IMR-90 (cell line): ENCODE results near the gene CACNA1F. TPM values are rescaled to one million over a fixed set of nuclear protein-coding genes. Genes with fewer than 3 reads are reported as not detected.

Experiments used
- ATAC-seq: fragments of 200-7000 bp; cut with Tn5 transposase; 2 replicates; pipeline ENCODE4 v1.9.1; 2020; ENCODE audit warnings: low read depth, mild to moderate bottlenecking, moderate library complexity
- BruUV-seq: library from RNA; stranded (reverse); fragments of 400-500 nt; replicated peaks from 2 replicates; lab custom pipeline; 2021; lab: Mats Ljungman, UMichigan
- CTCF ChIA-PET: fragments of 300-600 bp; formaldehyde crosslinking; extraction: SDS; loops from one replicate; lab custom pipeline; 2021; ENCODE audit warnings: antibody characterized with exemption; lab: Yijun Ruan, JAX
- POLR2A ChIA-PET: fragments of 300-600 bp; sonication (Branson Sonifier 250); formaldehyde crosslinking; loops from one replicate; lab custom pipeline; 2022; ENCODE audit warnings: antibody characterized with exemption; ENCODE audit not compliant: unreplicated experiment; lab: Charles Lee
- DNase-seq: peaks from one replicate; pipeline ENCODE4 v3.0.0; 2013
- H2AFZ ChIP-seq: replicated peaks from 2 replicates; pipeline ENCODE3; 2013; ENCODE audit warnings: low read length, mild to moderate bottlenecking; ENCODE audit not compliant: poor library complexity
- H2AK5ac ChIP-seq: 2 replicates; pipeline ENCODE4 v1.6.1; 2013; ENCODE audit warnings: low read depth, low read length, inconsistent platforms
- H2AK9ac ChIP-seq: replicated peaks from 2 replicates; pipeline ENCODE3; 2013; ENCODE audit warnings: mild to moderate bottlenecking, low read depth, low read length, moderate library complexity; ENCODE audit not compliant: poor library complexity
- H2BK120ac ChIP-seq: 2 replicates; pipeline ENCODE4 v1.6.1; 2013; ENCODE audit warnings: low read depth, low read length, inconsistent platforms
- H2BK15ac ChIP-seq: 3 replicates; pipeline ENCODE4 v1.6.1; 2013; ENCODE audit warnings: low read depth, low read length, inconsistent platforms
- H2BK20ac ChIP-seq: 2 replicates; pipeline ENCODE4 v1.6.1; 2013; ENCODE audit warnings: low read depth, mild to moderate bottlenecking, inconsistent platforms, low read length, moderate library complexity
- H2BK5ac ChIP-seq: 2 replicates; pipeline ENCODE4 v1.6.1; 2013; ENCODE audit warnings: mild to moderate bottlenecking, low read depth, low read length, inconsistent platforms; ENCODE audit not compliant: poor library complexity, severe bottlenecking
- H3K14ac ChIP-seq: replicated peaks from 2 replicates; pipeline ENCODE4 v1.6.1; 2013; ENCODE audit warnings: low read depth, low read length, inconsistent platforms
- H3K18ac ChIP-seq: 2 replicates; pipeline ENCODE4 v1.6.1; 2013; ENCODE audit warnings: low read depth, low read length, control low read depth
- H3K23ac ChIP-seq: 2 replicates; pipeline ENCODE4 v1.6.1; 2013; ENCODE audit warnings: low read depth, low read length, inconsistent platforms
- H3K27ac ChIP-seq: 2 replicates; pipeline ENCODE4 v1.5.1; 2013; ENCODE audit warnings: mild to moderate bottlenecking, control low read depth, low read length; ENCODE audit not compliant: insufficient read depth
- H3K27me3 ChIP-seq: 2 replicates; pipeline ENCODE4 v1.6.1; 2013; ENCODE audit warnings: low read length; ENCODE audit not compliant: control insufficient read depth, insufficient read depth
- H3K36me3 ChIP-seq: 2 replicates; pipeline ENCODE4 v1.6.1; 2013; ENCODE audit warnings: low read length, mixed read lengths; ENCODE audit not compliant: control insufficient read depth, insufficient read depth
- H3K4ac ChIP-seq: 2 replicates; pipeline ENCODE4 v1.6.1; 2013; ENCODE audit warnings: low read depth, low read length, inconsistent platforms
- H3K4me1 ChIP-seq: 2 replicates; pipeline ENCODE4 v1.6.1; 2013; ENCODE audit warnings: low read length, mixed read lengths; ENCODE audit not compliant: control insufficient read depth, insufficient read depth
- H3K4me2 ChIP-seq: 2 replicates; pipeline ENCODE4 v1.6.1; 2013; ENCODE audit warnings: low read depth, mild to moderate bottlenecking, control low read depth, low read length, moderate library complexity
- H3K4me3 ChIP-seq: 2 replicates; pipeline ENCODE4 v1.5.1; 2013; ENCODE audit warnings: low read depth, mild to moderate bottlenecking, control low read depth, low read length, moderate library complexity; ENCODE audit not compliant: insufficient read depth
- H3K56ac ChIP-seq: 2 replicates; pipeline ENCODE4 v1.6.1; 2013; ENCODE audit warnings: low read length, inconsistent platforms; ENCODE audit not compliant: insufficient read depth; ENCODE audit errors: extremely low read depth
- H3K79me1 ChIP-seq, 2 experiments: 2 replicates each; pipeline ENCODE4 v1.6.1; 2013; ENCODE audit warnings: low read length in 2 of 2, inconsistent platforms in 1 of 2, low read depth in 1 of 2
- H3K9ac ChIP-seq: 2 replicates; pipeline ENCODE4 v1.6.1; 2013; ENCODE audit warnings: low read depth, low read length, control low read depth
- H3K9me1 ChIP-seq: 2 replicates; pipeline ENCODE4 v1.6.1; 2013; ENCODE audit warnings: low read length, inconsistent platforms; ENCODE audit not compliant: insufficient read depth
- H3K9me3 ChIP-seq: 2 replicates; pipeline ENCODE4 v1.6.1; 2013; ENCODE audit warnings: low read length; ENCODE audit not compliant: control insufficient read depth, insufficient read depth
- H4K20me1 ChIP-seq: 2 replicates; pipeline ENCODE4 v1.6.1; 2013; ENCODE audit warnings: low read length, inconsistent platforms; ENCODE audit not compliant: insufficient read depth
- H4K5ac ChIP-seq: 2 replicates; pipeline ENCODE4 v1.6.1; 2013; ENCODE audit warnings: mild to moderate bottlenecking, low read depth, low read length, control low read depth
- H4K8ac ChIP-seq, 2 experiments: 2 replicates each; pipeline ENCODE4 v1.6.1; 2013; ENCODE audit warnings: low read depth in 2 of 2, low read length in 2 of 2, control low read depth in 1 of 2, inconsistent platforms in 1 of 2
- H4K91ac ChIP-seq: 2 replicates; pipeline ENCODE4 v1.6.1; 2013; ENCODE audit warnings: low read depth, low read length, inconsistent platforms; ENCODE audit not compliant: insufficient read depth
- BHLHE40 ChIP-seq: fragments of 150-350 bp; IDR thresholded peaks from 2 replicates; pipeline ENCODE4 v1.6.1; 2016; ENCODE audit warnings: mild to moderate bottlenecking, low read depth, low read length
- CEBPB ChIP-seq: IDR thresholded peaks from 2 replicates; pipeline ENCODE4 v1.6.1; 2012; ENCODE audit warnings: low read depth, low read length, improper control_type of control experiment
- CHD1 ChIP-seq: IDR thresholded peaks from 2 replicates; pipeline ENCODE4 v1.6.1; 2012; ENCODE audit warnings: low read depth, low read length, improper control_type of control experiment
- FOS ChIP-seq: fragments of 150-350 bp; IDR thresholded peaks from 2 replicates; pipeline ENCODE4 v1.6.1; 2016; ENCODE audit warnings: low read depth, low read length
- MAFK ChIP-seq: IDR thresholded peaks from 2 replicates; pipeline ENCODE4 v1.6.1; 2012; ENCODE audit warnings: low read depth, low read length, improper control_type of control experiment
- MAZ ChIP-seq: IDR thresholded peaks from 2 replicates; pipeline ENCODE4 v1.6.1; 2012; ENCODE audit warnings: low read depth, mild to moderate bottlenecking, low read length, improper control_type of control experiment, moderate library complexity, borderline replicate concordance
- MXI1 ChIP-seq: IDR thresholded peaks from 2 replicates; pipeline ENCODE4 v1.6.1; 2012; ENCODE audit warnings: low read depth, mild to moderate bottlenecking, low read length, moderate library complexity, borderline replicate concordance
- NFE2L2 ChIP-seq: fragments of 150-350 bp; IDR thresholded peaks from 2 replicates; pipeline ENCODE4 v1.6.1; 2016; ENCODE audit warnings: low read depth, mild to moderate bottlenecking, low read length
- POLR2A ChIP-seq: IDR thresholded peaks from 2 replicates; pipeline ENCODE4 v1.6.1; 2012; ENCODE audit warnings: mild to moderate bottlenecking, low read depth, low read length
- RAD21 ChIP-seq: IDR thresholded peaks from 2 replicates; pipeline ENCODE4 v1.6.1; 2012; ENCODE audit warnings: low read length, improper control_type of control experiment
- RCOR1 ChIP-seq: IDR thresholded peaks from 2 replicates; pipeline ENCODE4 v1.6.1; 2012; ENCODE audit warnings: mild to moderate bottlenecking, low read length, improper control_type of control experiment; ENCODE audit not compliant: insufficient replicate concordance
- RFX5 ChIP-seq: IDR thresholded peaks from 2 replicates; pipeline ENCODE4 v1.8.0; 2012; ENCODE audit warnings: low read depth, mild to moderate bottlenecking, low read length, moderate library complexity
- SMC3 ChIP-seq: fragments of 150-350 bp; IDR thresholded peaks from 2 replicates; pipeline ENCODE4 v1.6.1; 2016; ENCODE audit warnings: low read depth, mild to moderate bottlenecking, antibody characterized with exemption, low read length, moderate library complexity
- USF2 ChIP-seq: fragments of 150-350 bp; IDR thresholded peaks from 2 replicates; pipeline ENCODE4 v1.6.1; 2017; ENCODE audit warnings: mild to moderate bottlenecking, antibody characterized with exemption, low read length, low read depth
- WGBS, 2 experiments: methylation state at CpG; one replicate each; pipeline versions ENCODE4 v1.1.5 to v1.1.7; 2013; ENCODE audit warnings: missing lambda C conversion rate in 2 of 2; ENCODE audit not compliant: insufficient read length in 1 of 2; ENCODE audit errors: extremely low coverage in 2 of 2; 5-methylcytosine and 5-hydroxymethylcytosine counted together
- dilution Hi-C: fragments of 300-500 bp; cut with HindIII; formaldehyde crosslinking; loops from one replicate; pipeline ENCODE4 v1.14.3; 2018; ENCODE audit warnings: low sequenced_read_pairs; ENCODE audit not compliant: unreplicated experiment
- in situ Hi-C: fragments of 300-500 bp; cut with MboI; formaldehyde crosslinking; loops from 3 replicates; pipeline ENCODE4 v1.14.3; 2019; ENCODE audit warnings: low sequenced_read_pairs, inconsistent platforms, mixed read lengths
- intact Hi-C: fragments of 100-400 bp; cut with micrococcal nuclease; formaldehyde crosslinking; loops from 2 replicates; pipeline ENCODE4 v1.10.0; 2022
- polyA plus RNA-seq, 3 experiments: library from polyadenylated mRNA; depleted of rRNA; stranded (reverse); fragments of >200 nt; gene quantifications; 2 replicates each; pipeline ENCODE4 v1.2.3, GENCODE V29; 2012; ENCODE audit warnings: low replicate concordance in 1 of 3
- total RNA-seq: library from RNA; depleted of rRNA; stranded (reverse); fragments of >200 nt; gene quantifications from 2 replicates; pipeline ENCODE4 v1.2.3, GENCODE V29; 2012
- TF ChIP-seq, protein P1 (sequence below): fragments of 150-350 bp; IDR thresholded peaks from 2 replicates; pipeline ENCODE4 v1.6.1; 2016; ENCODE audit warnings: low read depth, mild to moderate bottlenecking, low read length, moderate library complexity, borderline replicate concordance
- TF ChIP-seq, protein P2 (sequence below): conservative IDR thresholded peaks from 2 replicates; pipeline ENCODE4 v1.5.1; 2012; ENCODE audit warnings: mild to moderate bottlenecking, low read depth, low read length, improper control_type of control experiment

Gene CACNA1F
- total and polyA plus RNA-seq, 2 of the 4 experiments (the other 2 are of a cell fraction), result not detected

GRCh38 chrX:49246541-49246940 lies 13.4 kb upstream of the CACNA1F start:
- dilution Hi-C loops, result no loop called here
- no peak for DNase-seq
- no peak overlapping the region for H3K23ac ChIP-seq

More at GRCh38 chrX:49246541-49246940, 13.4 kb upstream of the CACNA1F start:
- Histone ChIP-seq H2BK5ac (no peak overlapping the region), H3K79me1 (no peaks in the 10 kb centered on the region), H2BK120ac (no peak overlapping the region), H2BK15ac (no peak overlapping the region), H3K27ac (no peak overlapping the region), H3K4me1 (no peaks in the 10 kb centered on the region), H3K9me1 (no peaks in the 10 kb centered on the region), H4K8ac (no peak overlapping the region), H4K5ac (no peak overlapping the region), H3K4ac (no peak overlapping the region), H3K9ac (no peak overlapping the region), H3K56ac (no peak overlapping the region), H4K20me1 (no peaks in the 10 kb centered on the region), H3K18ac (no peak overlapping the region), H2AFZ (no peak overlapping the region), H3K27me3 (no peaks in the 10 kb centered on the region; the same call in 1 of the 2 replicates), H2BK20ac (no peak overlapping the region), H3K4me2 (no peak overlapping the region), H4K91ac (no peak overlapping the region), H3K4me3 (no peak overlapping the region), H2AK9ac (no peak overlapping the region), H3K36me3 (peaks cover 11% of the 10 kb centered on the region; the same call in 1 of the 2 replicates), H2AK5ac (no peak overlapping the region), H3K9me3 (no peaks in the 10 kb centered on the region), H3K14ac (no peak overlapping the region)
- no peak for ATAC-seq
- no TSS peak for BruUV-seq
- TF ChIP-seq MXI1, result no peak
- no peak for TF ChIP-seq CEBPB
- TF ChIP-seq RFX5, result no peak
- TF ChIP-seq, protein P1, sequence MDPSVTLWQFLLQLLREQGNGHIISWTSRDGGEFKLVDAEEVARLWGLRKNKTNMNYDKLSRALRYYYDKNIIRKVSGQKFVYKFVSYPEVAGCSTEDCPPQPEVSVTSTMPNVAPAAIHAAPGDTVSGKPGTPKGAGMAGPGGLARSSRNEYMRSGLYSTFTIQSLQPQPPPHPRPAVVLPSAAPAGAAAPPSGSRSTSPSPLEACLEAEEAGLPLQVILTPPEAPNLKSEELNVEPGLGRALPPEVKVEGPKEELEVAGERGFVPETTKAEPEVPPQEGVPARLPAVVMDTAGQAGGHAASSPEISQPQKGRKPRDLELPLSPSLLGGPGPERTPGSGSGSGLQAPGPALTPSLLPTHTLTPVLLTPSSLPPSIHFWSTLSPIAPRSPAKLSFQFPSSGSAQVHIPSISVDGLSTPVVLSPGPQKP, result no peak
- TF ChIP-seq FOS, result no peak
- no peak for TF ChIP-seq USF2
- TF ChIP-seq, protein P2, sequence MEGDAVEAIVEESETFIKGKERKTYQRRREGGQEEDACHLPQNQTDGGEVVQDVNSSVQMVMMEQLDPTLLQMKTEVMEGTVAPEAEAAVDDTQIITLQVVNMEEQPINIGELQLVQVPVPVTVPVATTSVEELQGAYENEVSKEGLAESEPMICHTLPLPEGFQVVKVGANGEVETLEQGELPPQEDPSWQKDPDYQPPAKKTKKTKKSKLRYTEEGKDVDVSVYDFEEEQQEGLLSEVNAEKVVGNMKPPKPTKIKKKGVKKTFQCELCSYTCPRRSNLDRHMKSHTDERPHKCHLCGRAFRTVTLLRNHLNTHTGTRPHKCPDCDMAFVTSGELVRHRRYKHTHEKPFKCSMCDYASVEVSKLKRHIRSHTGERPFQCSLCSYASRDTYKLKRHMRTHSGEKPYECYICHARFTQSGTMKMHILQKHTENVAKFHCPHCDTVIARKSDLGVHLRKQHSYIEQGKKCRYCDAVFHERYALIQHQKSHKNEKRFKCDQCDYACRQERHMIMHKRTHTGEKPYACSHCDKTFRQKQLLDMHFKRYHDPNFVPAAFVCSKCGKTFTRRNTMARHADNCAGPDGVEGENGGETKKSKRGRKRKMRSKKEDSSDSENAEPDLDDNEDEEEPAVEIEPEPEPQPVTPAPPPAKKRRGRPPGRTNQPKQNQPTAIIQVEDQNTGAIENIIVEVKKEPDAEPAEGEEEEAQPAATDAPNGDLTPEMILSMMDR, result no peak
- TF ChIP-seq POLR2A, result no peak
- no peak for TF ChIP-seq RAD21
- TF ChIP-seq MAZ, result no peak
- TF ChIP-seq CHD1, result no peak
- TF ChIP-seq NFE2L2, result no peak
- TF ChIP-seq RCOR1, result no peak
- no peak for TF ChIP-seq BHLHE40
- no peak for TF ChIP-seq MAFK
- TF ChIP-seq SMC3, result no peak
- POLR2A ChIA-PET, result no interaction called here
- intact Hi-C loops, result no loop called here
- CTCF ChIA-PET, result no interaction called here
- in situ Hi-C loops, result no loop called here
- WGBS, 2 experiments, result no CpG with 5 or more reads among the region's 10 CpGs
